AG09309 (cell line): ENCODE data around the gene NSMCE1.

Experiments used
- DNase-seq: peaks from one replicate; pipeline ENCODE4 v3.0.0-alpha.2; 2010; ENCODE audit warnings: low read depth
- H3K4me3 ChIP-seq: 2 replicates; pipeline ENCODE4 v1.5.1; 2011; ENCODE audit warnings: mild to moderate bottlenecking, low read depth, low read length, moderate library complexity; ENCODE audit not compliant: control insufficient read depth
- TF ChIP-seq, protein P1 (sequence below): IDR thresholded peaks from 2 replicates; pipeline ENCODE4 v1.5.1; 2011; ENCODE audit warnings: mild to moderate bottlenecking, low read depth, low read length, inconsistent platforms; ENCODE audit not compliant: insufficient read depth, control insufficient read depth; ENCODE audit errors: missing control alignments

Gene NSMCE1

GRCh38 chr16:27303256-27304100 lies 34.9 kb upstream of the NSMCE1 start:
- TF ChIP-seq, protein P1, sequence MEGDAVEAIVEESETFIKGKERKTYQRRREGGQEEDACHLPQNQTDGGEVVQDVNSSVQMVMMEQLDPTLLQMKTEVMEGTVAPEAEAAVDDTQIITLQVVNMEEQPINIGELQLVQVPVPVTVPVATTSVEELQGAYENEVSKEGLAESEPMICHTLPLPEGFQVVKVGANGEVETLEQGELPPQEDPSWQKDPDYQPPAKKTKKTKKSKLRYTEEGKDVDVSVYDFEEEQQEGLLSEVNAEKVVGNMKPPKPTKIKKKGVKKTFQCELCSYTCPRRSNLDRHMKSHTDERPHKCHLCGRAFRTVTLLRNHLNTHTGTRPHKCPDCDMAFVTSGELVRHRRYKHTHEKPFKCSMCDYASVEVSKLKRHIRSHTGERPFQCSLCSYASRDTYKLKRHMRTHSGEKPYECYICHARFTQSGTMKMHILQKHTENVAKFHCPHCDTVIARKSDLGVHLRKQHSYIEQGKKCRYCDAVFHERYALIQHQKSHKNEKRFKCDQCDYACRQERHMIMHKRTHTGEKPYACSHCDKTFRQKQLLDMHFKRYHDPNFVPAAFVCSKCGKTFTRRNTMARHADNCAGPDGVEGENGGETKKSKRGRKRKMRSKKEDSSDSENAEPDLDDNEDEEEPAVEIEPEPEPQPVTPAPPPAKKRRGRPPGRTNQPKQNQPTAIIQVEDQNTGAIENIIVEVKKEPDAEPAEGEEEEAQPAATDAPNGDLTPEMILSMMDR = no peak
- no peak overlapping the region for H3K4me3 ChIP-seq
- no peak for DNase-seq

DNA sequence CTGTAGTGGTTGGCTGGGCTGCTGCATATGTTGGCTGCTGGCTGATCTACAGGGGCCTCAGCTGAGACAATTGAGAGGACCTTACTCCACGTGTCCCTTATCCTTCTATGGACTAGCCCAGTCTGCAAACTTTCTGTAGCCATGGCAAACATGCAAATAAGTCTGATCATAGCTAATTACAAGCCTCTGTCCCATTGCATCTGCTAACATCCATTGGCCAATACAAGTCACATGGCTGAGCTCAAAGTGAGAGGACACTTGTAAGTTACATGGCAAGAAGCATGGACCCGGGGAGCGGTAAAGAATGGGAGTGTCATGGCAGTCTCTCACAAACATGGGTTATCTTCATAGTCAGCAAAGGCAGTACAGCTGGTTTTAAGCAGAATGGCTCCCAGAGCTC lies 33.6 kb upstream of the NSMCE1 start:
- TF ChIP-seq, protein P1 = no peak
- no peak for DNase-seq
- no peak overlapping the region for H3K4me3 ChIP-seq

DNA sequence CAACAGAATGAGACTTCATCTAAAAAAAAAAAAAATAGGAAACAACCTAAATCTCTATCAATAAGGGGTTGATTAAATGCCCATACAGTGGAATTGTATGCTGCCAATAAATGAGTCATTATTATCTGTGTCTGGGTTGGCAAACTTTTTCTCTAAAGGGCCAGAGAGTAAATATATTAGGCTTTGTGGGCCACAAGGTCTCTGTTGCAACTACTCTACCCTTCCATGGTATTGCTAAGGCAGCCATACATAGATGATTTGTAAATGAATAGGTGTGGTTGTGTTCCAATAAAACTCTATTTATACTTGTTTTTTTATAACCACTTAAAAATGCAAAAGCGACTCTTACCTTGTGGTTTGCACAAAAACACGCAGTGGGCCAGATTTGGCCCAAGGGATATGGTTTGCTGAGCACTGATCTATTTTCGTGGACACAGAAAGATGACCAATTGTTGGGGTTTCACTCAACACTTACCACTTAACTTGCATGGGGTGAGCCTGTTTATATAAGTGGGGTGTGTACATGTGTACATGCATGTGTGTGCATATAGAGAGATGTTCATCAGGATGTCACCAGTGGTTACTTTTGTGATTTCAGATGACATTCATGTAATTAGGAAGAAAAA lies 32.8 kb upstream of the NSMCE1 start:
- DNase-seq = no peak
- H3K4me3 ChIP-seq = no peak overlapping the region
- TF ChIP-seq, protein P1 = no peak

GRCh38 chr16:27298132-27298531 lies 29.6 kb upstream of the NSMCE1 start:
- no peak overlapping the region for H3K4me3 ChIP-seq
- TF ChIP-seq, protein P1 = no peak
- no peak for DNase-seq

DNA sequence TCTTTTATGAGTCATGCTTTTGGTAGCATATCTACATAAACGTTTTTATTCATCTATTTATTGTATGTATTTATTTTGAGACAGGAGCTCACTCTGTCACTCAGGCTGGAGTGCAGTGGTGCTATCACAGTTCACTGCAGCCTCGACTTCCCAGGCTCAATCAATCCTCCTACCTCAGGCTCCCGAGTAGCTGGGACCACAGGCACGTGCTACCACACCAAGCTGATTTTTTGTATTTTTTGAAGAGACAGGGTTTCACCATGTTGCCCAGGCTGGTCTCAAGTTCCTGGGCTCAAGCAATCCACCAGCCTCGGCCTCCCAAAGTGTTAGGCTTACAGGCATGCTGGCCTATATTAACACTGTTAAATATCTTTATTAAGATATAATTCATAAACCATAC lies 24.8 kb upstream of the NSMCE1 start:
- no peak overlapping the region for H3K4me3 ChIP-seq
- DNase-seq = no peak
- TF ChIP-seq, protein P1 = no peak

GRCh38 chr16:27291722-27292240 lies 23.2 kb upstream of the NSMCE1 start:
- TF ChIP-seq, protein P1 = no peak

More at GRCh38 chr16:27291722-27292240, 23.2 kb upstream of the NSMCE1 start:
- no peak overlapping the region for H3K4me3 ChIP-seq
- no peak for DNase-seq
